ENCODE data around the gene EMID1. TPM values are rescaled to one million over a fixed set of nuclear protein-coding genes. Genes with fewer than 3 reads are reported as not detected.
A peak's percentile ranks its signal among the peaks of the same experiment; 100 is the strongest.
"Not testable (repeated sequence)": the region's sequence is repeated elsewhere in the genome, so short reads cannot be mapped to it uniquely, and the experiment has no call there.

EMID1 gene
- total and polyA plus RNA-seq, 8 donors = 10.5 to 110 (median 85.9) TPM

GRCh38 chr22:29216011-29216872, 10.5 kb downstream of the EMID1 start:
- Histone ChIP-seq H3K4me3 (no peak overlapping the region), H3K27ac (no peak overlapping the region), H3K9me3 (no peaks in the 10 kb centered on the region), H3K27me3 (no peaks in the 10 kb centered on the region), H3K4me1 (peaks cover 0 to 13% of the 10 kb centered on the region in 2 donors), H3K36me3 (no peaks in the 10 kb centered on the region)
- TF ChIP-seq CTCF (IDR thresholded peaks at IDR 0.05) = no peak
- ATAC-seq = no peak
- DNase-seq = peak in 1 of 4 donors; percentile 38
- intact Hi-C loops (cut with DNase I) = no loop called here

DNA sequence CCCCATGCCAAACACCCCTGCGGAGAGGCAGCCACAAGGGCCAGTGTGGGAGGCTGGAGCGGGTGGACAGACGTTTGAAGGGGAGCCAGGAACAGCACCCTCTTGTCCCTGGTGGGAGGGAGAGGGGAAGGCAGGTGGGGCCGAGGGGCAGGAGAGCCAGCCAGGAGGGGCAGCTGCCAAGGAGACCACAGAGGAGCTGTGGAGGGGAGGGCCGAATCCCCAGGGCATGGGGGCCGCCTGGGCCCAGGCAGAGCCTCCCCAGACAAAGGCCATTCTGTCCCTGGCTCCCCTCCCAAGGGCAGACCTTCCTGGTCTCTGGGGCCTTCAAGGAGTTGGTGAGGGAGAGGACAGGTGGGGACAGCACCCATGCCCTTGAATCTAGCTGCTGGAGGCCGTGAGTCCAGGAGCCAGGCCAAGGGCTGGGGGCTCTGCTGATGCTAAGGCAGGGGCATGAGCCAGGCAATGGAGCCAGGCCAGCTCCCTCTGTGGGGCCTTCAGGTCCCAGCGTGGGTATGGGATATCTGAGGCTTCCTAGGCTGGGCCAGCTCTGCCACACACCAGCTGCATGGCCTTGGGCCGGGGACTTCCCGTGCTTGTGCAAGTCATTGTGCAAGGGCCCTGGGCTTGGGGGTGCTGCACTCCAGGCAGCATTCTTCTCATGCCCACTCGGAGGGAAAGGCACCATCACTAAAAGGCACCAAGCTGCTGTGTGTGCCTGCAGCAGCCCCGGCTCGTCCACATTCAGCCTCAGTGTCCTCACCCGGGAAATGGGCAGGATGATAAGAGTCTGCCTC, 11.4 kb downstream of the EMID1 start:
- Histone ChIP-seq H3K4me3 (no peak overlapping the region), H3K27me3 (no peaks in the 10 kb centered on the region), H3K36me3 (no peaks in the 10 kb centered on the region), H3K27ac (no peak overlapping the region), H3K9me3 (no peaks in the 10 kb centered on the region), H3K4me1 (peaks cover 0 to 13% of the 10 kb centered on the region in 2 donors)
- peak in 1 of 4 donors; percentile 81 for DNase-seq
- intact Hi-C loops (cut with DNase I) = no loop called here
- TF ChIP-seq CTCF (IDR thresholded peaks at IDR 0.05) = no peak
- peak; percentile 59 for ATAC-seq

DNA sequence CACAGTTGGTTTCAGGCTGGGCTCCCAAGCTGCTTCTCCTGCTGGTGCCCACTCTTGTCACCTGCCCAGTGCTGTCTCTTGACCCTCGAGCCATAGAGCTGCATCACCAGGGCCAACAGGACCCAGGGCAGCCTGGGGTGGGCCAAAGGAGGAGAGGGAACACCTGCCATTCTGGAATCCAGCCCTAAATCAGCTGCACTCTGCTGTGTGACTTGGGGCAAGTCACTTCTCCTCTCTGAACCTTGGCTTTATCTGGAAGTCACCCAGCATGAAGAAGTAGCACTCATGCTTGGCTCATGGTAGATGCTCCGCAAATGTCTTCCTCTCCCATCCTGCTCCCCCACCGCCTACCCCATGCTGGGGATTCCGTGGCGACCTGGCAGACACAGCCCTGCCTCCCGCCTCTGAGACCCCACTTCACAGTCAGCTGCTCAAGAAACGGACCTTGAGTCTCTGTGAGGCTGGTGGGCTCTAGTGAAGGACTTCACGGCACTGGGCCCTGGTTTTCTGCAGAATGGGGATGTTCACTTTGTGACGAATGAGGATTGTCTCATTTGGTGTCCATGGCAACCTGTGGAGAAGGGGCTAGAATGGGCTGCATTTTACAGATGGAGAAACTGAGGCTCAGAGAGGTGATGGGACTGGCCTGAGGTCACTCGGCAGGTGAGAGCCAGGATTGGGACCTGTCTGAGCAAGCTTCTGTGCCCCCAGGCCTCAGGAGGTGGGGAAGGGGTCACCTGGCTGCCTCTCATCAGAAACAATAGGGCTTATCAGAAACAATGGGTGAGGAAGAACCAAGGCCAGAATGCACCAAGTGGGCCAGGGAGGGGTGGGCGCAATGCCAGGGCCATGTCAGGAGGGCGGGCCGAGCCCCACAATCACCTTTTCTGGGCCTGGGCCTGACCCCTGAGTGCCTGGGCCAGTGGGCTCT, 12.4 kb downstream of the EMID1 start:
- TF ChIP-seq CTCF (IDR thresholded peaks at IDR 0.05) = no peak
- DNase-seq = peak in 1 of 4 donors; percentile 15
- Histone ChIP-seq H3K4me1 (peaks cover 0 to 13% of the 10 kb centered on the region in 2 donors), H3K27me3 (no peaks in the 10 kb centered on the region), H3K36me3 (no peaks in the 10 kb centered on the region), H3K27ac (no peak overlapping the region), H3K9me3 (no peaks in the 10 kb centered on the region), H3K4me3 (no peak overlapping the region)
- no peak for ATAC-seq
- intact Hi-C loops (cut with DNase I) = no loop called here

- Histone ChIP-seq H3K27ac (no peak overlapping the region), H3K36me3 (no peaks in the 10 kb centered on the region), H3K9me3 (no peaks in the 10 kb centered on the region), H3K4me3 (no peak overlapping the region), H3K4me1 (peaks cover 0 to 13% of the 10 kb centered on the region in 2 donors), H3K27me3 (no peaks in the 10 kb centered on the region)
- peak in 1 of 4 donors; percentile 22 for DNase-seq
- no peak for ATAC-seq
- intact Hi-C loops (cut with DNase I) = no loop called here
- TF ChIP-seq CTCF (IDR thresholded peaks at IDR 0.05) = no peak
Observed at GRCh38 chr22:29218758-29219408, 13.2 kb downstream of the EMID1 start.

- intact Hi-C loops (cut with DNase I) = not testable (repeated sequence)
Observed at GRCh38 chr22:29219409-29219782, 13.7 kb downstream of the EMID1 start.

More at GRCh38 chr22:29219409-29219782, 13.7 kb downstream of the EMID1 start:
- H3K4me3 ChIP-seq, H3K36me3 ChIP-seq, H3K9me3 ChIP-seq, H3K27ac ChIP-seq, ATAC-seq, DNase-seq, H3K27me3 ChIP-seq: not testable (repeated sequence)
- H3K4me1 ChIP-seq = peaks cover under 1 to 15% of the 10 kb centered on the region in 2 donors
